ENCODE measurements around the gene URI1. TPM values are rescaled to one million over a fixed set of nuclear protein-coding genes. Genes with fewer than 3 reads are reported as not detected.
A peak's percentile ranks its signal among the peaks of the same experiment; 100 is the strongest.

The URI1 gene
- total RNA-seq, 1 experiment from 2014 or later, result 56.0 TPM

DNA sequence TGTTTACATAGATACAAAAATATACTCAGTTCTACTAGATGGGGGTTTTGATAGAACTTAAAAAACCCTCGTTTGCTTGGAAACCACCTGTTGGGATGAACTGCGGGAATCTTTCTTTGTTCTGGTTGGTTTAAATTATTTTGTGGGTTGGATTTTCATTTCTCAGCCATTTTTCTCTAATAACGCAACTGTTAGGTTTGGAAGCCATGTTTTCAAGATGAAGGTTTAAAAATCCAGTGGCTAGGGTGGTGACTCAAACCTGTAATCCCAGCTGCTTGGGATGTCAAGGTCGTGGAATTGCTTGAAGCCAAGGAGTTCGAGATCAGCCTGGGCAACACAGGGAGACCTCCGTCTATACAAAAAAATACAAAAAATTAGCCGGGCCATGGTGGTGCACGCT, 1.6 kb downstream of the URI1 start:
- intact Hi-C loops (cut with micrococcal nuclease; ENCODE audit: unreplicated experiment), result no loop called here
- no peak overlapping the region for H3K27ac ChIP-seq
- no peak for TF ChIP-seq EZH2 (IDR thresholded peaks at IDR 0.05; ENCODE audit: low read depth)
- TF ChIP-seq, protein P1, sequence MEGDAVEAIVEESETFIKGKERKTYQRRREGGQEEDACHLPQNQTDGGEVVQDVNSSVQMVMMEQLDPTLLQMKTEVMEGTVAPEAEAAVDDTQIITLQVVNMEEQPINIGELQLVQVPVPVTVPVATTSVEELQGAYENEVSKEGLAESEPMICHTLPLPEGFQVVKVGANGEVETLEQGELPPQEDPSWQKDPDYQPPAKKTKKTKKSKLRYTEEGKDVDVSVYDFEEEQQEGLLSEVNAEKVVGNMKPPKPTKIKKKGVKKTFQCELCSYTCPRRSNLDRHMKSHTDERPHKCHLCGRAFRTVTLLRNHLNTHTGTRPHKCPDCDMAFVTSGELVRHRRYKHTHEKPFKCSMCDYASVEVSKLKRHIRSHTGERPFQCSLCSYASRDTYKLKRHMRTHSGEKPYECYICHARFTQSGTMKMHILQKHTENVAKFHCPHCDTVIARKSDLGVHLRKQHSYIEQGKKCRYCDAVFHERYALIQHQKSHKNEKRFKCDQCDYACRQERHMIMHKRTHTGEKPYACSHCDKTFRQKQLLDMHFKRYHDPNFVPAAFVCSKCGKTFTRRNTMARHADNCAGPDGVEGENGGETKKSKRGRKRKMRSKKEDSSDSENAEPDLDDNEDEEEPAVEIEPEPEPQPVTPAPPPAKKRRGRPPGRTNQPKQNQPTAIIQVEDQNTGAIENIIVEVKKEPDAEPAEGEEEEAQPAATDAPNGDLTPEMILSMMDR (conservative IDR thresholded peaks at IDR 0.05), result no peak
- POLR2A ChIA-PET (ENCODE audit: unreplicated experiment), result no interaction called here
- H3K36me3 ChIP-seq (ENCODE audit: low read depth), result no peaks in the 10 kb centered on the region
- H3K4me2 ChIP-seq, result peak overlapping the region; percentile 79
- H4K20me1 ChIP-seq (ENCODE audit: insufficient read depth), result peaks cover 42% of the 10 kb centered on the region
- no peak overlapping the region for H2AFZ ChIP-seq
- no peaks in the 10 kb centered on the region for H3F3A ChIP-seq (ENCODE audit: insufficient read depth, low read depth)
- DNase-seq, result no peak
- peak overlapping the region; percentile 98 for H3K4me3 ChIP-seq
- no peaks in the 10 kb centered on the region for H3K9me3 ChIP-seq (ENCODE audit: insufficient read depth, low read depth)
- H3K9me2 ChIP-seq (ENCODE audit: insufficient read depth), result 0 out of 2 replicates have a peak, but pooled peaks cover 4% of the 10 kb centered on the region
- CTCF ChIA-PET, result no interaction called here
- BruUV-seq (replicated peaks), result TSS peak; percentile 41
- no peaks in the 10 kb centered on the region for H3K27me3 ChIP-seq (ENCODE audit: insufficient read depth, low read depth)
- H3K79me2 ChIP-seq (ENCODE audit: low read depth), result peaks cover 61% of the 10 kb centered on the region
- H3K4me1 ChIP-seq (replicated peaks; ENCODE audit: insufficient read depth), result peaks cover 34% of the 10 kb centered on the region

GRCh38 chr19:29944390-29945012, 2.5 kb downstream of the URI1 start:
- TF ChIP-seq EZH2 (IDR thresholded peaks at IDR 0.05; ENCODE audit: low read depth), result no peak
- TF ChIP-seq, protein P1 (conservative IDR thresholded peaks at IDR 0.05), result no peak
- peak overlapping the region; percentile 25; the same call in 1 of the 2 replicates for H3K4me3 ChIP-seq
- POLR2A ChIA-PET (ENCODE audit: unreplicated experiment), result no interaction called here

GRCh38 chr19:29945017-29945416, 3.0 kb downstream of the URI1 start:
- POLR2A ChIA-PET (ENCODE audit: unreplicated experiment), result no interaction called here
- Histone ChIP-seq H3K4me2 (no peak overlapping the region), H3K9me2 (ENCODE audit: insufficient read depth) (0 out of 2 replicates have a peak, but pooled peaks cover 4% of the 10 kb centered on the region), H3K36me3 (ENCODE audit: low read depth) (no peaks in the 10 kb centered on the region), H3K9me3 (ENCODE audit: insufficient read depth, low read depth) (no peaks in the 10 kb centered on the region), H3K4me1 (replicated peaks; ENCODE audit: insufficient read depth) (peaks cover 34% of the 10 kb centered on the region), H3K79me2 (ENCODE audit: low read depth) (peaks cover 72% of the 10 kb centered on the region), H3F3A (ENCODE audit: insufficient read depth, low read depth) (no peaks in the 10 kb centered on the region), H4K20me1 (ENCODE audit: insufficient read depth) (peaks cover 42% of the 10 kb centered on the region), H3K27me3 (ENCODE audit: insufficient read depth, low read depth) (no peaks in the 10 kb centered on the region), H3K4me3 (no peak overlapping the region), H2AFZ (no peak overlapping the region), H3K27ac (no peak overlapping the region)
- intact Hi-C loops (cut with micrococcal nuclease; ENCODE audit: unreplicated experiment), result no loop called here
- BruUV-seq (replicated peaks), result no TSS peak
- no peak for TF ChIP-seq EZH2 (IDR thresholded peaks at IDR 0.05; ENCODE audit: low read depth)
- TF ChIP-seq, protein P1 (conservative IDR thresholded peaks at IDR 0.05), result no peak
- no peak for DNase-seq
- CTCF ChIA-PET, result no interaction called here

More at GRCh38 chr19:29944390-29945012, 2.5 kb downstream of the URI1 start:
- H3K27ac ChIP-seq, result no peak overlapping the region
- H3K9me2 ChIP-seq (ENCODE audit: insufficient read depth), result 0 out of 2 replicates have a peak, but pooled peaks cover 4% of the 10 kb centered on the region
- CTCF ChIA-PET, result no interaction called here
- intact Hi-C loops (cut with micrococcal nuclease; ENCODE audit: unreplicated experiment), result no loop called here
- BruUV-seq (replicated peaks), result no TSS peak
- peak overlapping the region; percentile 46 for H3K4me2 ChIP-seq
- DNase-seq, result no peak
- peaks cover 34% of the 10 kb centered on the region for H3K4me1 ChIP-seq (replicated peaks; ENCODE audit: insufficient read depth)
- peaks cover 67% of the 10 kb centered on the region for H3K79me2 ChIP-seq (ENCODE audit: low read depth)
- no peaks in the 10 kb centered on the region for H3K36me3 ChIP-seq (ENCODE audit: low read depth)
- H3F3A ChIP-seq (ENCODE audit: insufficient read depth, low read depth), result no peaks in the 10 kb centered on the region
- no peaks in the 10 kb centered on the region for H3K27me3 ChIP-seq (ENCODE audit: insufficient read depth, low read depth)
- H2AFZ ChIP-seq, result no peak overlapping the region
- peaks cover 42% of the 10 kb centered on the region for H4K20me1 ChIP-seq (ENCODE audit: insufficient read depth)
- H3K9me3 ChIP-seq (ENCODE audit: insufficient read depth, low read depth), result no peaks in the 10 kb centered on the region

All from PC-9 (cell line).